COLO668 (cell line): ENCODE measurements around the gene LBH.
"Not testable (repeated sequence)": the region's sequence is repeated elsewhere in the genome, so short reads cannot be mapped to it uniquely, and the experiment has no call there.

Source experiments
- DNase-seq: peaks from one replicate; lab custom pipeline; 2025; ENCODE audit not compliant: unreplicated experiment; lab: John Stamatoyannopoulos, UW

The LBH gene

GRCh38 chr2:30255466-30256408 lies 24.4 kb downstream of the LBH start:
- peak; percentile 9 for DNase-seq

DNA sequence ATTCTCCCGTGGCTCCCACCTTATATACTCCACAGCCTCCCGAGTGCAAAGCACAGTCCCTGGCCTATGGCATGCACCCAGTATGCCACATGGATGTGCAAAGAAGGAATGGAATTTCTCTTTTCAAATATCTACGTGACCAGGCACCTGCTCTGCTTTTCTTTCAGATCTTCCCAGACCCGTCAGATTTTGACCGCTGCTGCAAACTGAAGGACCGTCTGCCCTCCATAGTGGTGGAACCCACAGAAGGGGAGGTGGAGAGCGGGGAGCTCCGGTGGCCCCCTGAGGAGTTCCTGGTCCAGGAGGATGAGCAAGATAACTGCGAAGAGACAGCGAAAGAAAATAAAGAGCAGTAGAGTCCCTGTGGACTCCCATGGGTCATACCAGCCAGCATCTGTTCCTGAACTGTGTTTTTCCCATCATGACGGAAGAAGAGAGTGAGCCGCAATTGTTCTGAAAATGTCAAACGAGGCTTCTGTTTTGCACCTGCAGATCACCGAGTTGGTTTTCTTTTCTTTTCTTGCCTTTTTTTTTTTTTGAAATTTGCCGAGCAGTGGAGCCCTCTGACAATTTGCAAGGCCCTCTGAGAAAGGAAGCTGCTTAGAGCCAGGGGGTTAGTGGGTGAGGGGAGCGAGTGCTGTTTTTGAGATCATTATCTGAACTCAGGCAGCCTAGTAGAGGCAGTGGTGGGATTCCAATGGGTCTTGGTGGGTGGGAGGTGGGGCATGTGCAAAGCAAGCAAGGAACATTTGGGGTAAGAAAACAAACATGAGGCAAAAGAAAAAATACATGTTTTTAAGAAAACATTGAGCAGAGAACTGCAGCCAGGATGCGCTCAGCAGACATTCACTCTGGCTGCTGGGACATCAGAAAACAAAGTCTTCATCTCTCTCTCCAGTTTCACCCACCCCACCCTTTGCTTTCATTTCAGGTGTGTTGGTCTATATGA lies 26.2 kb downstream of the LBH start:
- DNase-seq = no peak

DNA sequence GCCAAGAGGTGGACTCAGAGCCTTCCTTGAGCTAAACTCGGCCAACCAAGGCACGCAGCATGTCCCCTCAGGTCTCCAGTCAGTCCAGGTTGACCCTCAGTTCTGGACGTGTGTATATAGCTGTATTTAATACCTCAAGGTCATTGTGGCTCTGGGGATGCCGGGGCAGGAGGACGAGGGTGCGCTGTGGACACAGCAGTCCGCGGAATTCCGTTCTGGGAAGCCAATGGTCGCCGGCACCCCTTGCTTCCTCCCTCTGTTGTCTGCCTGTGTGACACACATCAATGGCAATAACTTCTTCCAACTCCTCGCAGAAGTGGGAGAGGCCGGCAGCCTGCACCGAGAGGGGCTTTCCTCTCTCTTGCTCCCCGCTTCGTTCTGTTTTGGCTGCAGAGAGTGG lies 27.7 kb downstream of the LBH start:
- no peak for DNase-seq

- DNase-seq = no peak
Measured at GRCh38 chr2:30259827-30260679, 28.7 kb downstream of the LBH start.

DNA sequence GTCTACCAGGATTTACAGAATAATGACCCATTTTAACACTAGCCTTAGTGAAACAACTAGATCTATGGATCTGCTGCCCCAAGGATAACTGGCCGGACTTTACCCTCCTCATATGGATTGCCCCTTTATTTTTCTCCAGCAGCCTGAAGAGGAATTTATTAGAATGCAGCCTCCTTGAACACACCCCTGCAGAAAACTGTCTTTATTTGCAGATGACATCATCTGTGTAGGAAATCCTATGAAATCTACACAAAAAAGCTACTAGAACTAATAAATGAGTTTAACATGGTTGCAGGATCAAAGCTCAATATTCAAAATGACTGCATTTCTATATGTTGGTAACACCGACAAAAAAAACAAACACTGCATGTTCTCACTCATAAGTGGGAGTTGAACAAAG lies 29.6 kb downstream of the LBH start:
- no peak for DNase-seq

DNA sequence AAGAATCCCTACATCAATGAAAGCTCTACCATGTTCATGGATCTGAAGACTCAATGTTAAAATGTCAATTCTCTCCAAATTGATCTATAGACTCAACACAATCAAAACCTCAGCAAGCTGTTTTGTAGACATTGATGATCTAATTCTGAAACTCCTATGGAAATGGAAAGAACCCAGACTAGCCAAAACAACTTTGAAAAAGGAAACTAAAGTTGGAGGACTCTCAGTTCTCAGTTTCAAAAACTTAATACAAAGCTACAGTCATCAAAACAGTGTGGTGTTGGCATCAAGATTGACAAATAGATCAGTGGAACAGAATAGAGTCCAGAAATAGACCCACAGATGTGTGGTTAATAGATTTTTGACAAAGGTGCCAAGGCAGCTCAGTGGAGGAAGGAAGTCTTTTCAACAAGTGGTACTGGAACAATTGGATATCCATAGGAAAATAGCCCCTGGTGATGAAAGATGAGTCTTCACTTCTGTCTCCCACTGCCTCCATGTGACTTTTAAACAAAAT lies 30.4 kb downstream of the LBH start:
- no peak for DNase-seq

- DNase-seq = no peak
Measured at GRCh38 chr2:30262716-30263309, 31.5 kb downstream of the LBH start.

- no peak for DNase-seq
Measured at GRCh38 chr2:30264274-30264673, 32.9 kb downstream of the LBH start.

GRCh38 chr2:30265052-30266015 lies 34.0 kb downstream of the LBH start:
- no peak for DNase-seq

GRCh38 chr2:30266051-30266621 lies 34.8 kb downstream of the LBH start:
- no peak for DNase-seq

DNA sequence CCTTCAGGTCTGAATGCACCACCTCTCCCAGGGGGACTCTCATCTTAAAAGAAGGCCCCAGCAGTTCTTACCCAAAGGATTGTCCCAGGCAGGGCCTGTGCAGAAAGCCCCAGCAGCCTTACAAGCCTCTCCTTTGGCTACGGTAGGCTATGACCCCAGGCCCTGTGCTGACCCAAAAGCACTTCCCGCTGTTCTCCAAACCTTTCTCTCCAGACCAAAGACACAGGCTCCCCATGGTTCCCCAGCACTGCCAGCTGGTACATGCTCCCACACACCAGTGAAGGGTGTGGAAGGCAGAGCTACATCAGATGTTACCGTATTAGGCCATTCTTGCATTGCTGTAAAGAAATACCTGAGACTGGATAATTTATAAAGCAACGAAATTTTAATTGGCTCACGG lies 35.4 kb downstream of the LBH start:
- no peak for DNase-seq

DNA sequence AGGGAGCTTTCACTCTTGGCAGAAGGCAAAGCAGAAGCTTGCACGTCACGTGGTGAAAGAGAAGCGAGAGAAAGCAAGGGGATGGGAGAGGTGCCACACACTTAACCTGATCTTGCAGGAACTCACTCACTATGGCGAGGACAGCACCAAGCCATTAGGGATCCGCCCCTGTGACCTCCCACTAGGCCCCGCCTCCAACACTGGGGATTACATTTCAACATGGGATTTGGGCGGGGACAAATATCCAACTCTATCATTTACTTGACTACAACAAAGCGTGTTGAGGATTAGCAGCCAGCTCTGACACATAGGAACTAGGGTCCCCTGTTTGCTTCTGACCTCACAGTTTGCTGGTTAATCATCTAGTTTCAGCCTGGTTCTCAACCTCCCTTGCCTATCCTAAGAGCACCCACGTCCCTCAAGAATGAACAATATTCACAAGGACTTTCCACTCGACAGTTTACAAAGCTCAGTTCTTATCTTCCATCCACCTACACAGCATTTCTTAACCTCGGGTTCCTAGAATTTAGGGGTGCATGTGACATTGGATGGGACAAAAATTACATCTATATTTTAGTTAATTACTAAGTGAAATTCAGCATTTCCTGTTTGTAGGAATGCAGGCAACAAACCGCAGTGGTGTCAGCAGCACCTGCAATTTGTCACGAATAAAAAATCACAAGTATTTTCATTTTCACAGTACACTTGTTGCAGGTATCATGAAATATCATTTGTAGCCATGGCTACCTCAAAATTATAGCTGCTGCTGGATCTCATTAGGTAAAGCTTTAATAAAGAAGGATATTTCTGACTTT lies 36.0 kb downstream of the LBH start:
- no peak for DNase-seq

DNA sequence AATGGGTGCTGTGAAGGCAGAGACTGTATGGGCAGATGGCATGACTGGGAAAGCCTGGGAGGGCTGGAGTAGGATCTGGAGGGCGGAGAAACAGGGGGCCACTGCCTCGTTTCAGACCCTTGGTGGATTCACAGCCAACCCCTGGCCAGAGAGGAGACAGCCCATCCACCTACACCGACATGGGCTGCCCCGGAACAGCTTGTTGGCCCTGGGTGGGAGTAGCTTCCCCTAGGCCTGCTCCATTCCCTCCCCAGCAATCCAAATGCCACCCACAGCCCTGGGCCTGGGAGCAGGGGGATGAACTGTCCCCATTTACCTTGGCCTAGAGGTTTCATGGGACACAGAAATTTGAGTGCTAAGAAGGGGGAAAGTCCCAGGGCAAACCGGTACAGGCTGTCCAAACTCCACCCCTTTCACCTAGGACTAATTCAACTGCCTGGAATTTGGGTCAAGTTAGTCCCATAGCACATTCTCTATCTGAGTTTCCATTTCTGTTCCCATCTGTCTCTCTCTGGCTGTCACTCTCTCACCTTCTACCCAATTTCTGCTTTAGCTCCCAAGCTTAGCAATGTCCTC lies 37.0 kb downstream of the LBH start:
- DNase-seq = no peak

DNA sequence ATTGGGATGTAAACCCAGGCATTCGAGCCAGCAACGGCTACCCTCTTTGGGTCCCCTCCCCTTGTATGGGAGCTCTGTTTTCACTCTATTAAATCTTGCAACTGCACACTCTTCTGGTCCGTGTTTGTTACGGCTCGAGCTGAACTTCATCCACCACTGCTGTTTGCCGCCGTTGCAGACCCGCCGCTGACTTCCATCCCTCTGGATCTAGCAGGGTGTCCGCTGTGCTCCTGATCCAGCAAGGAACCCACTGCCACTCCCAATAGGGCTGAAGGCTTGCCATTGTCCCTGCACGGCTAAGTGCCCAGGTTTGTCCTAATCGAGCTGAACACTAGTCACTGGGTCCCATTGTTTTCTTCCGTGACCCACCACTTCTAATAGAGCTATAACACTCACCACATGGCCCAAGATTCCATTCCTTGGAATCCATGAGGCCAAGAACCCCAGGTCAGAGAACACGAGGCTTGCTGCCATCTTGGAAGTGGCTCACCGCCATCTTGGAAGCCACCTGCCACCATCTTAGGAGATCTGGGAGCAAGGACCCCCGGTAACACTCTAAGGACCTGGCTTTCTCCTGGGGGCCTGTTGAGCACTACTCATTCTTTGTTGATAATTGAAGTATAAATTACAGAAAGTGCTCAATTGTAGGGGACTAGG lies 37.9 kb downstream of the LBH start:
- not testable (repeated sequence) for DNase-seq

- no peak for DNase-seq
Measured at GRCh38 chr2:30269771-30270145, 38.4 kb downstream of the LBH start.

- no peak for DNase-seq
Measured at GRCh38 chr2:30270166-30270565, 38.8 kb downstream of the LBH start.

DNA sequence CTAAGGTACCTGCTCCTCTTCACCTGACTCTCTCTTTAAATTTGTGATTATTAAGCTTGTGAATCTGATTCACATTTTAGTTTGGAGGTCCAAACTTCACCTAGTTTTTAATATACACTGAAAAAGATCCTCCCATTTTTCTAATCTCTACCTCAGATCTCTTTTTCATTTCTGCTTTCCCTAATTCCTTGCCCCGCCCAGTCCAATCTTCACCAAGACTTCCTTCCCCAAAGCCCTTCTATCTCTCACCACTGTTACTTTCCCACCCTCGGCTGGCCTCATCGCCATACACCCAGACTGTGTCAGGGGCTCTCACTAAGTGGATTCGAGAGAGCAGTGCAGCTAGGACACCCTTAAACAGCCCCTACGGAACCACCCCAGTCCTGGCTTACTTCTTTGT lies 40.0 kb downstream of the LBH start:
- no peak for DNase-seq
